ENCODE results near the gene UBE2D2. TPM values are rescaled to one million over a fixed set of nuclear protein-coding genes. Genes with fewer than 3 reads are reported as not detected.

UBE2D2 gene
- total and polyA plus RNA-seq, 2 experiments from 2014 or later = 120 to 172 TPM

DNA sequence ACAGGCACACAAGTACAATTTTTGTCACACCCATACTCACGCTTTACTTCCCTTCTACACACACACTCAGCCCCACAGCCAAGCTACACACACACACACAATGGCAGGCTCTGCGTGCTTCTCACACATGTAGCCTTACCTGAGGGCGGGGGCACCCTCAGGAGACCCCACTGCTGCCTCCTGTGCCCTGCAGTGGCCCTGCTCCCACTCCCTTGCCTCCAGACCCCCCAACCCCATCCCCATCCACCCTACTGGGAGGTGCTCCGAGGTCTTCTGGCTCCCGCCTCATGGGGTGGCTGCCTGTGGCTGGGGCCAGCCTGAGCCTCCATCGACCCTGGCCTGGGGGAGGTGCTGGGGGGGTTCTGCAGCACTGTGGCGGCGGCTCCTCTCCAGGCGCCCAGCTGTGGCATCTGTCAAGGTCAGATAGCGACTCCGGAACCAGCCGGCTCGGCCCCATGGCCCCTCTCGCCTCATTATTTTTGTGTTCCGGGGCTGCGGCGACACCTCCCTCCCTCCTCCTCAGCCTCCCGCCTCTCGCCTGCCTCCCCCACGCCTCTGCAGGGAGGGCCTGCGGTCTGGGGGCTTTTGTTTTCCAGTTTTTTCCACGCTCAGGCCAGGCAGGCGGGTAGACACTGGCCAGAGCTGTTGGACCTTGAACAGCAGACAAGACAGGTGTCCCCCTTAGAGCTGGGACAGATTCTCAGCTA lies 108.7 kb downstream of the UBE2D2 start (continued):
- no peak for TF ChIP-seq STAT1 (IDR thresholded peaks at IDR 0.05; ENCODE audit: unreplicated experiment)
- no peak for TF ChIP-seq ZNF331 (CRISPR knock-in tag; IDR thresholded peaks at IDR 0.05; ENCODE audit: low read depth)
- TF ChIP-seq, protein P1, sequence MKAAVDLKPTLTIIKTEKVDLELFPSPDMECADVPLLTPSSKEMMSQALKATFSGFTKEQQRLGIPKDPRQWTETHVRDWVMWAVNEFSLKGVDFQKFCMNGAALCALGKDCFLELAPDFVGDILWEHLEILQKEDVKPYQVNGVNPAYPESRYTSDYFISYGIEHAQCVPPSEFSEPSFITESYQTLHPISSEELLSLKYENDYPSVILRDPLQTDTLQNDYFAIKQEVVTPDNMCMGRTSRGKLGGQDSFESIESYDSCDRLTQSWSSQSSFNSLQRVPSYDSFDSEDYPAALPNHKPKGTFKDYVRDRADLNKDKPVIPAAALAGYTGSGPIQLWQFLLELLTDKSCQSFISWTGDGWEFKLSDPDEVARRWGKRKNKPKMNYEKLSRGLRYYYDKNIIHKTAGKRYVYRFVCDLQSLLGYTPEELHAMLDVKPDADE (IDR thresholded peaks at IDR 0.05) = no peak
- no peak for TF ChIP-seq POLR2AphosphoS5 (IDR thresholded peaks at IDR 0.05; ENCODE audit: low read depth)
- TF ChIP-seq CTCF (conservative IDR thresholded peaks at IDR 0.05; ENCODE audit: low read depth in 2 of 2) = no peak

DNA sequence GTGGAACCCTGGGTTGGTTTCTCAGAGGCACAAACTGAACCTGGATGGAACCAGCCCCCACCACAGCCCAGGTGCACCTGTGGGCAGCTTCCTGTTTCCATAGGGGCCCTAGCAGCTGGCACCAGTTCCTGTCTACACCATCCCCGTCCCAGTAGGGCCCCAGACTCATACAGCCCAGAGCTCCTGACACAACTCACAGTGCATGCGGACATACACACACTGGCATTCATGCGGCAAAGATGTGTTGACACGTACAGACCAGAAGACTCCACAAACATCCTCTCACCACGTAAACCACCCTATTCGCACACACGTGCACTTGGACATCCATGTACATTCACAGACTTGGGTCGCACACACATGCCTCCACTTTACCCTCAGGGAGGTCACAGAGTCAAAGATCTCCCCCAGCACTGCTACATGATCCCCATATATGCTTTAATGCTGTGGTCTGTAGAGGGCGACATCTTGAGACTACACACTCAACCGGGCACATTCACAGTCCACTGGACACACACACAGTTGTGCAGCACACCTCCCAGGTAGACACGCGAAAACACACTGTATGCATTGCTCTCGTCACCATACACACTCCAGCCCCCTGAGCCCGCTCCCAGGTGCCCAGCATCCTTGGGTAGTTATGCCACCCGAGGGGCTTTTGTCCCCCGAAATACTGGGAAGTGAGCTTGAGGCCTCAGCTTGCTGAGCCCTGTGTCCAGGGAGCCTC lies 109.4 kb downstream of the UBE2D2 start:
- H3K4me3 Mint-ChIP-seq = no peak overlapping the region; the same call in 2 of the 3 replicates
- H3K4me1 ChIP-seq (ENCODE audit: insufficient read depth) = peaks cover 43% of the 10 kb centered on the region
- no peak overlapping the region for H2AFZ ChIP-seq
- H3K4me2 ChIP-seq = peak overlapping the region; percentile 26; the same call in 1 of the 2 replicates
- no peaks in the 10 kb centered on the region for H3K36me3 ChIP-seq (ENCODE audit: insufficient read depth)
- no peak overlapping the region for H3K4me3 ChIP-seq
- H3K27ac ChIP-seq (ENCODE audit: low read depth) = peak overlapping the region; percentile 50; the same call in 1 of the 2 replicates
- peak; percentile 2; the same call in 1 of the 3 replicates for ATAC-seq
- H3K27me3 ChIP-seq (ENCODE audit: insufficient read depth) = no peaks in the 10 kb centered on the region
- peak overlapping the region; percentile 39 for H3K27ac Mint-ChIP-seq
- no peaks in the 10 kb centered on the region for H3K9me2 ChIP-seq (ENCODE audit: insufficient read depth)
- peaks cover 77% of the 10 kb centered on the region for H3K4me1 Mint-ChIP-seq
- peaks cover 18% of the 10 kb centered on the region for H3F3A ChIP-seq (replicated peaks; ENCODE audit: low read depth)
- H3K27me3 Mint-ChIP-seq (ENCODE audit: insufficient read depth, low read depth, poor library complexity) = peaks cover 23% of the 10 kb centered on the region
- peaks cover 4% of the 10 kb centered on the region; the same call in 2 of the 3 replicates for H3K36me3 Mint-ChIP-seq (ENCODE audit: low read depth)
- no peak for TF ChIP-seq ZNF114 (CRISPR knock-in tag; IDR thresholded peaks at IDR 0.05)
- TF ChIP-seq CTCF (conservative IDR thresholded peaks at IDR 0.05; ENCODE audit: low read depth in 2 of 2) = peak; percentile 36 to 66; a peak in 3 of 4 replicates
- peaks cover 84% of the 10 kb centered on the region for H4K20me1 ChIP-seq (replicated peaks; ENCODE audit: insufficient read depth)
- peaks cover 97% of the 10 kb centered on the region for H3K79me2 ChIP-seq (replicated peaks; ENCODE audit: insufficient read depth)
- no peaks in the 10 kb centered on the region; the same call in 2 of the 3 replicates for H3K9me3 Mint-ChIP-seq
- DNase-seq (ENCODE audit: low spot score) = no peak
